SK-N-MC (cell line): Measurements from ENCODE around the gene ITGB4.

Experiments used
- EZH2 ChIP-seq: fragments of 200-600 bp; sonication (generic); IDR thresholded peaks from one replicate; pipeline ENCODE4 v1.6.1; 2017; ENCODE audit warnings: antibody characterized with exemption
- POLR2AphosphoS5 ChIP-seq: IDR thresholded peaks from 2 replicates; pipeline ENCODE4 v1.6.1; 2012; ENCODE audit warnings: mild to moderate bottlenecking, low read depth, low read length, borderline replicate concordance

DNA sequence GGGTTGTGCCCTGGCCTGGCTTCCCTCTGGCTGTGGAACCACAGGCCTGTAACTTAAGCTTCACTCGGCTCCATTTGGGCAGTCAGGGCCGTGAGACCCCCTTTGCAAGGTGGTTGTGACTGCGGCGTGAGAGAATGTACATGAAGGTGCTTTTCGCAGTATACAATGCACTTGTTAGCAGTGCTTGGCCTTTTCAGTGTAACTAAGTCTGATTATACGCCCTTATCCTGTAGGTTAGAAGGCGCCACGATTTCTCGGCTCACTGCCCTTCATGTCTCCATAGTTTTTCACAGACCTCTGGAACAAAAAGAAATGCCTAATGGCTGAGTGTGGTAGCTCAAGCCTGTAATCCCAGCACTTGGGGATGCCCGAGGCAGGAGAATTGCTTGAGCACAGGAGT is 40.8 kb upstream of the ITGB4 start:
- TF ChIP-seq POLR2AphosphoS5 (no peak), EZH2 (no peak)
